CD14-positive monocyte (primary cell): ENCODE results near the gene SNN. TPM values are rescaled to one million over a fixed set of nuclear protein-coding genes. Genes with fewer than 3 reads are reported as not detected.

Experiments used
- DNase-seq, 3 donors: peaks; one replicate each; pipeline ENCODE4 v3.0.0-alpha.2; 2011 to 2022
- H2AFZ ChIP-seq: 2 replicates; pipeline ENCODE4 v1.6.0; 2012; ENCODE audit warnings: mild to moderate bottlenecking, low read depth, low read length, inconsistent platforms; ENCODE audit not compliant: insufficient read depth, poor library complexity, severe bottlenecking
- H3K27ac ChIP-seq, 2 donors: 1 replicate in 1 of 2; 2 replicates in 1 of 2; pipeline ENCODE4 v1.5.1; 2012 to 2013; ENCODE audit warnings: low read length in 2 of 2, control low read depth in 1 of 2, inconsistent platforms in 1 of 2, low read depth in 1 of 2, mild to moderate bottlenecking in 1 of 2
- H3K27me3 ChIP-seq, 2 donors: one replicate each; pipeline versions ENCODE4 v1.6.0 to v1.6.1; 2011 to 2013; ENCODE audit warnings: low read length in 2 of 2; ENCODE audit not compliant: control insufficient read depth in 2 of 2, insufficient read depth in 2 of 2
- H3K36me3 ChIP-seq, 2 donors: replicated peaks in 1 of 2; 1 replicate in 1 of 2; 2 replicates in 1 of 2; pipeline versions ENCODE4 v1.5.1 to v1.6.1; 2012 to 2013; ENCODE audit warnings: low read length in 2 of 2, control low read depth in 1 of 2, inconsistent platforms in 1 of 2, mild to moderate bottlenecking in 1 of 2; ENCODE audit not compliant: insufficient read depth in 2 of 2, control insufficient read depth in 1 of 2
- H3K4me1 ChIP-seq, 2 donors: 1 replicate in 1 of 2; 2 replicates in 1 of 2; pipeline versions ENCODE4 v1.5.1 to v1.6.1; 2012 to 2013; ENCODE audit warnings: low read length in 2 of 2, control low read depth in 1 of 2, inconsistent platforms in 1 of 2, mild to moderate bottlenecking in 1 of 2, moderate library complexity in 1 of 2; ENCODE audit not compliant: insufficient read depth in 2 of 2, control insufficient read depth in 1 of 2
- H3K4me2 ChIP-seq: replicated peaks from 2 replicates; pipeline ENCODE3; 2012; ENCODE audit warnings: low read length, moderate library complexity, mild to moderate bottlenecking; ENCODE audit not compliant: poor library complexity, severe bottlenecking; ENCODE audit errors: extremely low read depth
- H3K4me3 ChIP-seq, 3 experiments: fragments of 200-600 bp in 1 of 3; sonication (generic) in 1 of 3; replicated peaks in 1 of 3; 1 replicate in 2 of 3; 2 replicates in 1 of 3; pipeline ENCODE4 v1.5.1; 2011 to 2013; ENCODE audit warnings: low read length in 3 of 3, mild to moderate bottlenecking in 3 of 3, control low read depth in 2 of 3, low read depth in 2 of 3, inconsistent platforms in 1 of 3, moderate library complexity in 1 of 3
- H3K79me2 ChIP-seq: 2 replicates; pipeline ENCODE4 v1.6.0; 2012; ENCODE audit warnings: mild to moderate bottlenecking, control low read depth, inconsistent platforms, low read length, moderate library complexity; ENCODE audit not compliant: insufficient read depth
- H3K9ac ChIP-seq: 2 replicates; pipeline ENCODE4 v1.6.0; 2017; ENCODE audit warnings: low read length, mild to moderate bottlenecking; ENCODE audit not compliant: insufficient read depth, poor library complexity, severe bottlenecking
- H3K9me3 ChIP-seq, 2 donors: replicated peaks in 1 of 2; 1 replicate in 1 of 2; 2 replicates in 1 of 2; pipeline versions ENCODE4 v1.5.1 to v1.6.1; 2012 to 2013; ENCODE audit warnings: low read length in 2 of 2, control low read depth in 1 of 2; ENCODE audit not compliant: control insufficient read depth in 1 of 2, insufficient read depth in 1 of 2
- H4K20me1 ChIP-seq: 2 replicates; pipeline ENCODE4 v1.6.0; 2012; ENCODE audit warnings: mild to moderate bottlenecking, low read length, control low read depth, moderate library complexity; ENCODE audit not compliant: insufficient read depth
- H3K27ac Mint-ChIP-seq, 7 donors: one replicate each; pipeline ENCODE4 v1.8.0; 2020; ENCODE audit warnings: mild to moderate bottlenecking in 7 of 7, mixed read lengths in 7 of 7, moderate library complexity in 6 of 7, inconsistent platforms in 2 of 7
- H3K27me3 Mint-ChIP-seq, 3 donors: one replicate each; pipeline ENCODE4 v1.8.0; 2021 to 2022; ENCODE audit warnings: low read depth in 3 of 3, mild to moderate bottlenecking in 3 of 3, mixed read lengths in 3 of 3, moderate library complexity in 3 of 3, inconsistent platforms in 1 of 3
- H3K36me3 Mint-ChIP-seq, 2 donors: one replicate each; pipeline ENCODE4 v1.8.0; 2020; ENCODE audit warnings: mixed read lengths in 2 of 2, inconsistent platforms in 1 of 2, mild to moderate bottlenecking in 1 of 2
- H3K4me1 Mint-ChIP-seq: one replicate; pipeline ENCODE4 v1.8.0; 2020; ENCODE audit warnings: mild to moderate bottlenecking, mixed read lengths
- H3K4me3 Mint-ChIP-seq, 2 donors: one replicate each; pipeline ENCODE4 v1.8.0; 2020; ENCODE audit warnings: mild to moderate bottlenecking in 2 of 2, mixed read lengths in 2 of 2, moderate library complexity in 1 of 2
- H3K9me3 Mint-ChIP-seq, 7 donors: one replicate each; pipeline ENCODE4 v1.8.0; 2020 to 2022; ENCODE audit warnings: mixed read lengths in 7 of 7, mild to moderate bottlenecking in 6 of 7, moderate library complexity in 6 of 7, inconsistent platforms in 2 of 7
- WGBS: methylation state at CpG from one replicate; pipeline ENCODE4 v1.1.5; 2013; ENCODE audit warnings: missing lambda C conversion rate; ENCODE audit not compliant: insufficient coverage; 5-methylcytosine and 5-hydroxymethylcytosine counted together
- intact Hi-C, 2 donors: fragments of 100-400 bp; cut with micrococcal nuclease; formaldehyde crosslinking; loops; one replicate each; pipeline versions ENCODE4 v1.15.0 to v1.15.1; 2023
- polyA plus RNA-seq, 3 donors: library from polyadenylated mRNA; depleted of rRNA in 1 of 3; unstranded in 2 of 3; stranded (reverse) in 1 of 3; fragments of 300-500 nt in 2 of 3; fragments of >200 nt in 1 of 3; fragmentation: Illumina TruSeq in 2 of 3; gene quantifications; 1 replicate in 2 of 3; 2 replicates in 1 of 3; pipeline ENCODE4 v1.2.3, GENCODE V29; 2012 to 2021
- TF ChIP-seq, protein P1 (sequence below): fragments of 200-600 bp; IDR thresholded peaks from one replicate; pipeline ENCODE4 v1.8.0; 2022; ENCODE audit warnings: antibody characterized with exemption, mild to moderate bottlenecking

SNN gene
- polyA plus RNA-seq, 3 donors = 89.4 to 111 (median 91.7) TPM

DNA sequence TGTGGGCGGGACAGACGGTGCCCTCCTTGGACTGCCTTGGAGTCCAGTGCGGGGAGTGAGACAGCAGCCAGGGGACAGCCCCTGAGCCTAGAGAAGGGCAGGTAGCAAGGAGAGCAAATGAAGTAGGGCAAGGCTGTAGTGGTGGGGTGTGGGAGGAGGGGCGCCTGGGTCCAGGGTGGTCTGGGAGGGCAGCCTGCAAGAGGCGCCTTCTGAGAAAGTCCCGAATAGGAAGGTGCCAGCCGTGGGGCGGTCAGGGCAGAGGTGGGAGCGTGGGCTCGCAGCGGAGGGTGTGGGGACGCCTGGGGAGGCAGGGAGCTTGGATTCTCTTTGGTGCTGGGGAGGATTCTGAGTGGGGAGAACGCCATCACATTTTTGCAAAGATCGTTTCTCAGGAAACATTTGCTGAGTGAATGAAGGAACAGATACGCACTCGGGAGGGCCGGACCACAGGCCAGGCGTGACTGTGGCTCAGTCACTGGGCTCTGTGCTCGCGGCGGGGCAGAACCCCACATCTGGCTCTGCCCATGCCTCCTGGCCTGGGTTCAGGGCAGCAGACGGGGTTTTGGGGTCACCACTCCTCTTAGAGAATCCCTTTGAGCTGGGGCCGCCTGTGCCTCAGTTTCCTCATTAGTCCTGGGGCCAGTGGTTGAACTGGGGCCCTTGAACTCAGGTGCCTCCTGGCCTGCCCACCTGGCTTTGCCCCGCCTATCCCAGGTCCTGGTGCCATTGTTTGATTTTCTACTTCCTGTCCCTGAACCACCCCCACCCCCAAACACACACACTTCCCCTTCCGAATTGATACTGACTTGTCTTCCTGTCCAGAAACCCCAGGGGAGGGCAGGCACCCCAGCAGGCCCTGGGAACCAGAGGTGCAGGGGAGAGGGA lies 4.2 kb downstream of the SNN start:
- H3K9ac ChIP-seq = no peak overlapping the region
- peaks cover 81% of the 10 kb centered on the region for H3K79me2 ChIP-seq
- H3K9me3 ChIP-seq = no peaks in the 10 kb centered on the region
- peak overlapping the region; percentile 48 to 76 for H3K4me3 Mint-ChIP-seq
- peak overlapping the region; percentile 19 to 88 (median 76) for H3K27ac Mint-ChIP-seq
- peaks cover 0 to 3% (median 0%) of the 10 kb centered on the region in 7 donors for H3K9me3 Mint-ChIP-seq
- H3K4me1 ChIP-seq = peaks cover 66 to 78% of the 10 kb centered on the region in 2 donors
- H2AFZ ChIP-seq = no peak overlapping the region
- intact Hi-C loops = no loop called here
- H3K36me3 Mint-ChIP-seq = peaks cover 45 to 65% of the 10 kb centered on the region in 2 donors
- H3K27me3 Mint-ChIP-seq = peaks cover 2 to 5% (median 3%) of the 10 kb centered on the region in 3 donors
- peak; percentile 46 to 79 (median 60) for DNase-seq
- H3K27ac ChIP-seq = peak overlapping the region; percentile 34 to 63
- 81% methylated on average over 24 of the region's 25 CpGs for WGBS
- H3K27me3 ChIP-seq = no peaks in the 10 kb centered on the region
- peak overlapping the region; percentile 88 for H3K4me2 ChIP-seq
- peak overlapping the region in 1 of 3 experiments; percentile 66 for H3K4me3 ChIP-seq
- H3K4me1 Mint-ChIP-seq = peaks cover 76% of the 10 kb centered on the region
- H3K36me3 ChIP-seq = peaks cover 27 to 42% of the 10 kb centered on the region in 2 donors
- H4K20me1 ChIP-seq = peaks cover 86% of the 10 kb centered on the region
- TF ChIP-seq, protein P1, sequence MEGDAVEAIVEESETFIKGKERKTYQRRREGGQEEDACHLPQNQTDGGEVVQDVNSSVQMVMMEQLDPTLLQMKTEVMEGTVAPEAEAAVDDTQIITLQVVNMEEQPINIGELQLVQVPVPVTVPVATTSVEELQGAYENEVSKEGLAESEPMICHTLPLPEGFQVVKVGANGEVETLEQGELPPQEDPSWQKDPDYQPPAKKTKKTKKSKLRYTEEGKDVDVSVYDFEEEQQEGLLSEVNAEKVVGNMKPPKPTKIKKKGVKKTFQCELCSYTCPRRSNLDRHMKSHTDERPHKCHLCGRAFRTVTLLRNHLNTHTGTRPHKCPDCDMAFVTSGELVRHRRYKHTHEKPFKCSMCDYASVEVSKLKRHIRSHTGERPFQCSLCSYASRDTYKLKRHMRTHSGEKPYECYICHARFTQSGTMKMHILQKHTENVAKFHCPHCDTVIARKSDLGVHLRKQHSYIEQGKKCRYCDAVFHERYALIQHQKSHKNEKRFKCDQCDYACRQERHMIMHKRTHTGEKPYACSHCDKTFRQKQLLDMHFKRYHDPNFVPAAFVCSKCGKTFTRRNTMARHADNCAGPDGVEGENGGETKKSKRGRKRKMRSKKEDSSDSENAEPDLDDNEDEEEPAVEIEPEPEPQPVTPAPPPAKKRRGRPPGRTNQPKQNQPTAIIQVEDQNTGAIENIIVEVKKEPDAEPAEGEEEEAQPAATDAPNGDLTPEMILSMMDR = no peak

DNA sequence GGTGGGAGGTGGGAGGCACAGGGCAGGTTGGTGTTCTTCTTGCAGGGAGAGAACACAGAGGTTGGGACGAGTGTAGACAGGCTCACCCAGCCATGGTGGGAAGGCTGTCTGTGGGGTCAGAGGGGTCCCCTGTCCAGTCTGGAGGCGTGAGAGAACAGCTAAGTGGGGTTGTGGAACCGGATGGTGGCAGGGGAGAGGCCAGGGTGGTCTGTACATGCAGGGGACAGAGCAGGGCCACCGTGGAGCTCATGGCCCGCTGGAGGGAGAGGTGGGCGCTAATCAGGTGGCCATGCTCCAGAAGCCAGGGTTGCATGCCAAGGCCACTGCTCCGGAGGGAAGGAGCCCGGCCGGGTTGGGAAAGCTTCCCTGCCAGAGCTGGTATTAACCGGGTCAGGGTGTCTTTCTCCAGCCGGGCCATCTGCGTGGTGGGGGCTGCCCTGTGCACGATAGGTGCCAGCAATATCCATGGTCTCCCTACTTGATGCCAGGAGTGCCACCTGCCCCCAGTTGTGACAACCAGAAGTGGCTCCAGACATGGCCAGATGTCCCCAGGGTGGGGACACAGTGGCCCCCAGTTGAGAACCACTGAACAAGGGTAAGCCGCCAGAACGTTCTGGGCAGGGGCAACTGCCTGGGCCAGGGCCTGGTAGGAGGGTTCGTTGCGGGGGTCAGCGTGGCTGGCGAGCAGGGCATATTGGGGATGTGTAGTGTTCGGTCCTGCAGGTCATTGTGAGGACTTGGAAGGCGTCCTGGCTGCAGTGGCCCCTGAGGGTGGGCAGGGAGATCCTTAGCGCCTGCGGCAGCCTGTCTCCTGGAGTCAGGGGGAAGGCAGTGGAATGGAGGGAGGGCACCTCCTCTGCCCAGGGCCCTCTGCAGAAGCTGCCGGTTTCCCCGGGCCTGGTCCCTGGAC lies 5.1 kb downstream of the SNN start:
- intact Hi-C loops = no loop called here
- peaks cover 69 to 81% of the 10 kb centered on the region in 2 donors for H3K4me1 ChIP-seq
- Mint-ChIP-seq H3K9me3 (no peaks in the 10 kb centered on the region), H3K4me1 (peaks cover 80% of the 10 kb centered on the region), H3K36me3 (peaks cover 51 to 73% of the 10 kb centered on the region in 2 donors), H3K27ac (peak overlapping the region in 6 of 7 donors; percentile 46 to 88 (median 79)), H3K27me3 (peaks cover 2 to 3% (median 3%) of the 10 kb centered on the region in 3 donors), H3K4me3 (peak overlapping the region; percentile 48 to 72)
- TF ChIP-seq, protein P1 = no peak
- no peaks in the 10 kb centered on the region for H3K27me3 ChIP-seq
- H3K9ac ChIP-seq = no peak overlapping the region
- peak overlapping the region in 1 of 3 experiments; percentile 66 for H3K4me3 ChIP-seq
- H3K4me2 ChIP-seq = peak overlapping the region; percentile 88
- H2AFZ ChIP-seq = no peak overlapping the region
- peak overlapping the region; percentile 34 to 63 for H3K27ac ChIP-seq
- peaks cover 95% of the 10 kb centered on the region for H4K20me1 ChIP-seq
- H3K9me3 ChIP-seq = no peaks in the 10 kb centered on the region
- DNase-seq = no peak
- WGBS = 91% methylated on average over 24 of the region's 25 CpGs
- H3K79me2 ChIP-seq = peaks cover 89% of the 10 kb centered on the region
- H3K36me3 ChIP-seq = peaks cover 32 to 51% of the 10 kb centered on the region in 2 donors
